GM18505 (cell line): ENCODE measurements around the gene ACSF3.
"Not testable (repeated sequence)": the region's sequence is repeated elsewhere in the genome, so short reads cannot be mapped to it uniquely, and the experiment has no call there.

Experiments used
- ATAC-seq: cut with Tn5 transposase; IDR thresholded peaks from one replicate; pipeline ENCODE4 v1.9.1; 2021; ENCODE audit not compliant: unreplicated experiment
- POLR2A ChIP-seq: IDR thresholded peaks from 4 replicates; pipeline ENCODE4 v1.6.1; 2011; ENCODE audit warnings: borderline replicate concordance; ENCODE audit not compliant: insufficient read depth, insufficient read length; ENCODE audit errors: extremely low read depth

ACSF3 gene

DNA sequence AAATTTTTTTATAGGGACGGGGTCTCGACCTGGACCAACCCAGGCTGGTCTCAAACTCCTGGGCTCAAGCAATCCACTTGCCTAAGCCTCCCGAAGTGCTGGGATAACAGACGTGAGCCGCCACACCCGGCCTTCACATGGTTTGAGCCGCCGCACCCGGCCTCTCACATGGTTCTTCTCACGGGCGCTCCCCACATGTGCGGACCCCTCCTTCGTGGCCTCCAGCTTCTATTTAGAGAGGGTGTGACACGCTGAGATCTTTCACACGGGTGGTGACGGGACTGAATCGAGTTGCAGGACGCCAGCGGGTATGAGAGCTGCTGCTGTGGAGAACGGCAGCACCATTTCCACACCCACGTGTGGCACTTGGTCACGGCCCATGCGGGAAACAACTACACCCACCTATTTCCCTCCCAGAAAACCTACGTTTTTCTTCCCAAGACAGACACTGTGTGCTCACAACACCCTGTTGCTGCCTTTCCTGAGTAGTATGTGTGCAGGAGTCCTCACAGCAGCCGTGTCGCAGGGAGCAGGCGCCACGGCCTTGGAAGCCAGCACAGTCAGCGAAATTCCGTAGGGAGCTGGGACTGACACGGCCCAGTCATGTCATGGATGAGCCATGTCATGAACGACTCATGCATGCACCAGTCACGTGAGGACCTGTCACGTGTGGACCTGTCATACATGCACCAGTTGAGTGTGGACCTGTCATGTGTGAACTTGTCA lies 20.1 kb upstream of the ACSF3 start:
- ATAC-seq: no peak

DNA sequence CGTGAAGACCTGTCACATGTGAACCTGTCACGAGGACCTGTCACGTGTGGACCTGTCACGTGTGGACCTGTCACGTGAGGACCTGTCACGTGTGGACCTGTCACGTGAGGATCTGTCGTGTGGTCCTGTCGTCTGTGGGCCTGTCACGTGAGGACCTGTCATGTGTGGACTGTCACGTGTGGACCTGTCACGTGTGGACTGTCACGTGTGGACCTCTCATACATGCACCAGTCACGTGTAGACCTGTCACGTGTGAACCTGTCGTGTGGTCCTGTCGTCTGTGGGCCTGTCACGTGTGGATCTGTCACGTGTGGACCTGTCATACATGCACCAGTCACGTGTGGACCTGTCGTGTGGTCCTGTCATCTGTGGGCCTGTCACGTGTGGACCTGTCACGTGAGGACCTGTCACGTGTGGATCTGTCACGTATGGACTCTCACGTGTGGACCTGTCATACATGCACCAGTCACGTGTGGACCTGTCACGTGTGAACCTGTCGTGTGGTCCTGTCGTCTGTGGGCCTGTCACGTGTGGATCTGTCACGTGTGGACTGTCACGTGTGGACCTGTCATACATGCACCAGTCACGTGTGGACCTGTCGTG lies 19.5 kb upstream of the ACSF3 start:
- not testable (repeated sequence) for ATAC-seq

More for the DNA sequence above, 20.1 kb upstream of the ACSF3 start:
- no peak for TF ChIP-seq POLR2A

DNA sequence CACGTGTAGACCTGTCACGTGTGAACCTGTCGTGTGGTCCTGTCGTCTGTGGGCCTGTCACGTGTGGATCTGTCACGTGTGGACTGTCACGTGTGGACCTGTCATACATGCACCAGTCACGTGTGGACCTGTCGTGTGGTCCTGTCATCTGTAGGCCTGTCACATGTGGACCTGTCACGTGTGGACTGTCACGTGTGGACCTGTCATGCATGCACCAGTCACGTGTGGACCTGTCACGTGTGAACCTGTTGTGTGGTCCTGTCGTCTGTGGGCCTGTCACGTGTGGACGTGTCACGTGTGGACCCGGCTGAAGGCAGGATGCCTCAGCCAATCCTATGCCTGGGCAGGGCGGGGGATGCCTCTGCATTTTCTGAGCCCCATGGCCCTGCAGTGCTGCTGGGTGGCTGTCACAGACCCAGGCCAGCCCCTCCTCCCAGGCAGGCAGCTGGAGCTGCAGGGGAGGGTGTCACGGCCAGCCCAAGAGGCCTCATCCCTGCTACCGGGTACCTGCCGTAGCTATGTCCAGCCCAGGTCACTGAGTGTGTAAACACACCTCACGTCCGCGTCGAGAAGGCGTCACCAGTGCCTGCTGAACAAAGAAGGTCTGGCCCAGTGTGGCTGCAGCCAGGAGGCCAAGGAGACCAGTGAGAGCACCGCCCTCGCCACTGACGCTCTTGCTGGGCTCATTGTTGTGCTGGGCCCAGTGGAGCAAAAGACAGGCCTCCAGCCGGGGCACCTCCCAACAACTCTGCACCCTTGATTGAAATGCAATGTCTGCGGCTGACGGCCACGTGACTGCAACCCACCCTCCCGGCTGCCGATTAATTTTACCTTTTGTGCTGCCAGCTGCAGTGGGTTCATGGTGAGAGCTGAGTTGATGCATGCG lies 18.6 kb upstream of the ACSF3 start:
- no peak for ATAC-seq
- TF ChIP-seq POLR2A: no peak

DNA sequence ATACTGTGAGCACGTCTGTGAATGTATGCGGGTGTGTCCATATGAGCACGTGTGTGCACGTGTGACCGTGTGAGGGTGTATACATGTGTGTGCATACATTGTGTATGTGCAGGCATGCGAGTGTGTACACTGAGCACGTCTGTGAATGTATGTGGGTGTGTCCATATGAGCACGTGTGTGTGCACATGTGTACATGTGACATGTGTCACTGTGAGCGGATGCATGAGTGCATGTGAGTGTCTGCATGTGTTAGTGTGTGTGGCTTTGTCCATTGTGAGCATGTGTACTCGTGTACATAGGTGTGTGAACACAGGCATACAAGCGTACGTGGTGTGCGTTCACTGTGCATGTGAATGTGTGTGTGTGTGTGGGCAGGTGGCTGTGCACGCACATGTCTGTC lies 17.5 kb upstream of the ACSF3 start:
- no peak for TF ChIP-seq POLR2A
- no peak for ATAC-seq

DNA sequence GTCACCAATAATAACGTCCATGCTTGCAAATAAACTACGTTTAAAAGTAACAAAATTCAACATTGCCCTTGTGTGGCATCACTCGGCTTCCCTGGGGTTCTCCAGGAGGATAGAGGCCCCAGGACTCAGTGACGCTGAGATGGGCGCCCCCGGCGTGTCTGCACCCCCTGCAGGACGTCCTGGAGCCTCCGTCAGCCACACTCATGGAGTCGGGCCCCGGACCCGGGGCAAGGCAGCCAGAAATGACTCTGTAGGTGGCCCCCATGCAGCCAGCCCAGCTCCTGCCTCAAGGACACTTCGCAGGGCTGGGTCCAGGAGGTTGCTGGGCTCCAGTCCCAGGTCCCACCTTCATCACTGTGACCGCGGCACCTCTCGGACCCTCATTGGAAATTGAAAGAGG lies 16.6 kb upstream of the ACSF3 start:
- no peak for TF ChIP-seq POLR2A
- ATAC-seq: no peak

DNA sequence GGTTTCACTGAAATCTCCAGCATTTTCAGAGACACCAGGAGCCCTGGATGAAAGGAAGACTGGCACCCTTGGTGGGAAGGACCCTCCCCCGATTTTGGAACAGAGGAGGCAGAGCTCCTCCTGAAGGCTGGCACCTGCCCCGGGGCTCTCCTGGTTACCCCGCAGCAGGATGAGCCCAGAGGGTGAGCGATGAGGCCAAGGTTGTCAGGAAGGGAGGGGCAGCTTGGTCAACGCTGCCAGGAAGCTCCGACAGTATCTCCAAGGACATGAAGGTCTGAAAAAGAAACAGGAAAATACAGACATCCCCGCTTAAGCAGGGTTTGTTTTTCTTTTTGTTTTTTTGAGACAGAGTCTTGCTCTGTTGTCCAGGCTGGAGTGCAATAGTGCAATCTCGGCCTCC lies 15.5 kb upstream of the ACSF3 start:
- TF ChIP-seq POLR2A: no peak
- ATAC-seq: no peak

DNA sequence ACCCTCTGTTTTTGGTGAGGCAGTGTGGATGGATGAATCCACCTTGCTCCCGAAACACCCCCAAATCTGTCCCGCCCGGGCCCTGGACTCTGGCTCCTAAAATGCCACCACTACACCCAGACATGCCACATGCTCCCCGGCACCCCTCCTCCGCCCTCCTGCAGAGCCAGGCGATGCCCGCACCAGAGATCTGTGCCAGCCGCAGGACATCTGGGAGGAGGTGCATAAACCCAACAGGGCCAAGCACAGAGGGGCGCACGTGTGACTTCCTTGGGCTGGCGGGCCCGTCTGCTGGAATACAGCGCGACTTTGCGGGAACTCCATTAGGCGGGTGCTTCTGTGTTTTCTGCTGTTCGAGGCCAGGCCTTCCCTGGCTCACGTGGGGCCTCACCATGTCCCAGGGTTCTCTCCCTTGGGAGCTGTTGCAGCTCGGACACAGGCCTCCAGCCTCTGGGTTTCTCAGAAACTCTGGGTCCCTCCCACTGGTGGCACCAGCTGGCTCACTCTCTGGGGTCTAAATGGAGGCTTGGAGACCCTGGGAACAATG lies 14.1 kb upstream of the ACSF3 start:
- TF ChIP-seq POLR2A: no peak
- no peak for ATAC-seq

DNA sequence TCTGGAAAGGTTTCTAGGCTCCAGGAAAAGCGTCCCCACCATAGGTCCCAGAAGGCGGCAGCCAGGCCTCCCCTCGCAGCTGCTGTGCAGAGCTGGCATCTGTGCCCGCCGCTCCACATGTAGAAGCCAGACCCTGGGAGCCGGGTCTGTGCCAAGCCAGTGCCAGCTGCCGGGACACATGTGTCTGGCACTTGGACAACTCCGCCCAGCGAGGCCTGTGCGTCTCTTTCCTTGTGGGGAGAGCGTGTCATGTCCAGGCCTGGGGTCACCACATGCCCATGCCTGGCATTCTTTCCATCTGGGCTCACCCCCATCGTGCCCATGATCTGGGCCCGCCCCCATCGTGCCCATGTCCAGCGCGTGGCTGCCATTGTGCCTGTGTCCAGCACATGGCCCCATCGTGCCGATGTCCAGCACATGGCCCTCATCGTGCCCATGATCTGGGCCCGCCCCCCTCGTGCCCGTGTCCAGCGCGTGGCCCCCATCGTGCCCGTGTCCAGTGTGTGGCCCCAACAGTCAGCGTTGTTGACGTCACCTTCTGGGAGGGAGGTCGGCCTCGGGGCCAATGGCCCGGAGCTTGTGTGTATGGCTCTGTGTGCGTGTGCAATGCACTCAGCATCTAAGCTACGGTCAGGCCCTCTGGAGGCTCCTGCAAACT lies 13.3 kb upstream of the ACSF3 start:
- no peak for TF ChIP-seq POLR2A
- no peak for ATAC-seq

DNA sequence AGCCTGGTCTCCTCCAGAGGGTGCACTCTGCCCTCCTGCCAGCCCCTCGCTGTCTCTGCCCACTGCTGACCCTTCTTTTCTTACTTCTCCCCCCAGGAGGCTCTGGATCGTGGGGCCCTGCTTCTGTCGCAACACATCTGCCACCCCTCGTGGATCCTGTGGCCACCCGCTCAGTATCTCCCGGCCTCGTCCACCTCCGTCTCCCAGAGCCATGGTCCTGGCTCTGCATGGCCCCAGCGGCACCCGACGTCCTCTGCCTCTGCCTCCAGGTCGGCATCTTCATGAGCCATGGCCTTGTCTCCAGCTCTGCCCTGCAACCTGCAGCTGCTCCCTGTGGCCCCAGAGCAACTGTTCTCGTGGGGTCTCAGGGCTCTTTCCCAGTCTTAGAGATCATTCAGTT lies 12.1 kb upstream of the ACSF3 start:
- TF ChIP-seq POLR2A: no peak
- no peak for ATAC-seq

DNA sequence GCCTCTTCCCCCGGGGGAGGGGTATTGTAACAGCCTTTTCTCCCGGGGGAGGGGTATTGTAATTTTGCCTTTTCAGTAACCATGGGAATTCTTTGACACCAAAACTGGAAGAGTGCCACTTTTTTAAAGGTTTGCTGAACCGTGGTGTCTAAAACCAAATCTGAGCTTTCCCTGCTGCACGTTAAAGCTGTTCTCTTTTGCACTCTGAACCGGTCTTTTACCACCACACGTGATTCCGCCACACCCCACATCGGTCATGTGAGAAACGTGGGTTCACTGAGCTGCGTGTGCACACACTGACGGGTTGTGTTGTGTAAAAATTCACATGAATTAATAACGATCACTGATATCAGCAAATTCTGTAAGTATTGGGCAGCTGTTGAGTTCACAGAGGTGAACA lies 9.2 kb upstream of the ACSF3 start:
- TF ChIP-seq POLR2A: no peak
- ATAC-seq: no peak

DNA sequence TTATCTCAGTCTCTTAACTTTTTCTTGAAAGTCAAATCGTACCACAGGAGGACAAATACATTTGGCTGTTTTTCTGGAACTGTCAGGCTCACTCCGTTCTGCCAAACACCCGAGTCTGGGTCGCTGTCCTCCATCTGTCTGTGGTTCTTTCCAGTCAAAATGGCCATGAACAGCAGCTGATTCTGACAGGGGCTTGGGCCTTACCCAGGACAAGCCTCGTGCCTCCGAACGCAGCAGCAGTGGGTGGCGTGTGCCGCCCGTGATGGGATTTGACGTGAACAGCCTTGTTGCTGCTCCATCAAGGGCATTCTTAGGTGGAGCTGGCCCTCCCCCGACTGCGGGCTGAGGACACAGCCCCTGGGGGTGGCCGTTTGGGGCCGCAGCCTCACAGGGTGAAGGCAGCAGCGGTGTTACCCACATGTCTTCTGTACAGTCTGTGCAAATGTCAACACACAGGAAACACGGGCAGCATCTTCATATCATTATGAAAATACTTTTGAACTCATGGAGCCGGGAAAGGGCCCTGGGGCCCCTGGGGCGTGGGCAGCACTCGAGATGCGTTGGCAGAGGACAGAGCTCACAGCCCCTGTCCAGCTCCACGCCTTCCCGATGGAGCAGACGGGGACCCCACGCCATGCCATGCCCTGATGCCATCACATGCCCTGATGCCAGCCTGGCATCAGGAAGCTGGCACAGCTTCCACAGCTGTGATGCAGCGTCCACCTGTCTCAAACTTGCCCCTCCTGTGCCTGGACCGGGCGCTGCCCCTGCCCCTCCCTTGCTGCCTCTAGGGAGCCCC lies 8.6 kb upstream of the ACSF3 start:
- ATAC-seq: no peak
- TF ChIP-seq POLR2A: no peak

DNA sequence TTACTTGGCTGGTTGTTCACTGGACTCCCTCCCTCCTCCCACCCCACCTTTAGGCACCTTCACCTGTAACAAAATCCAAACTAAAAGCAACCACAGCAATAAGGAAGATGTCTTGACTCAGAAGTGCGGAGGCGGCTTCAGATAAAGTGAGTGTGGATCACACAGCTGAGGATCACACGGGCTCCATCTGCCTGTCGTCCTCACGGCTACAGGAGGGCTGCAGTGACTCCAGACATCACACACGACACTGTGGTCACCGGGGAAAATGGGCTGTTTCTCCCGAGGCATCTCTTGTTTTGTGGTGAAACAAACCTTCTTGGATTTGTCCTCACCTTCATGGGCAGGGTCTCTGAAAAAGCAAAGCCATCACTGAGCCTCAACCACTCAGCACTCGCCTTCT lies 7.9 kb upstream of the ACSF3 start:
- no peak for ATAC-seq
- TF ChIP-seq POLR2A: no peak

DNA sequence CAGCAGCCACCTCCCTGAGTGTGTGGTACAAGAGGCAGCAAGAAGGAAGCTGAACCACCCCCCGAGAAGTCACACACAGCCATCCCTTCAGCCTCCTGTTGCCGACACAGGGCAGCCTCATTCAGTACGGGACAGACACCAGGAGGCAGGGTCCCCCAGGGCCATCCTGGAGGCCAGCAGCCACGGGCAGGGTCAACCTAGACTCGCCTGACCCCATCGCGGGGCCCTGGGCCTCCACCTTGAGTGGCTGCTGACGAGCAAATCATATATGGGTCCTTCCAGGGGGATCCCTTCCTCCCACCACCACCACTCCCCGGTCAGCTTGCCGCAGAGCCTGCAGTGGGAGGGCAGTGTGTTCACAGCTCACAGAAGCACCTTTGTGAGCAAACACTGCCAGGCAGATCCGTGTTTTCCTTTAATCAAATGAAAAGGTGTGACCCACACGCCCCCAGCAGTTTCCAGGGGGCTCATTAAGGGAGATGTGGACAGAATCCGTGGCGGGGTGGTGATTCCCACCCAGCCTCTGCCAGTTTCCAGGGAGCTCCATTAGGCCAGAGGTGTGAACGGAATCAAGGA lies 5.6 kb upstream of the ACSF3 start:
- no peak for ATAC-seq
- TF ChIP-seq POLR2A: no peak

DNA sequence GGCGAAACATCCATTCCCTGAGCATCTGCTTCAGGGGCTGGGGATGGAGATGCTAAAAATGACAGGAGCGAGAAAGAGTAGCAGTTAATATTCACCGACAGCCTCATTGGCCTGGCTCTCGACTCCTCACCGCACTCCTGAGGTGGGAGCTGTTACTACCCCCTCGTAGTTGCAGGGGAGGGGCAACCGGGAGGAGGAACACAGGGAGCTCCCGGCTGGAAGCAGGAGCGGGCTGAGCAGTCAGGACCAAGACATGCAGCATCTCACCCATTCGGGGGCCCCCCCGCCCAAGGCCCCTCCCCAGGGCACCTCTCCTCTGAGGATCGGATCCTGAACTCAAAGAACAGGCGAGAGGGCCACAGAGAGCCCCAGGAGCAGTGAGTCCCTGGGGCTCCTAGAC lies 4.5 kb upstream of the ACSF3 start:
- no peak for ATAC-seq
- TF ChIP-seq POLR2A: no peak
